GM12864 (cell line): ENCODE measurements around the gene CEP250.
"Not testable (repeated sequence)": the region's sequence is repeated elsewhere in the genome, so short reads cannot be mapped to it uniquely, and the experiment has no call there.

Source experiments
- DNase-seq: peaks from one replicate; pipeline ENCODE4 v3.0.0-alpha.2; 2011; ENCODE audit warnings: low read depth
- H3K4me3 ChIP-seq: 2 replicates; pipeline ENCODE4 v1.5.1; 2011; ENCODE audit warnings: mild to moderate bottlenecking, low read depth, low read length, control low read depth
- CTCF ChIP-seq: IDR thresholded peaks from 2 replicates; pipeline ENCODE4 v1.5.1; 2011; ENCODE audit warnings: low read depth, mild to moderate bottlenecking, moderate library complexity, low read length, control low read depth, inconsistent platforms; ENCODE audit errors: missing control alignments

CEP250 gene

GRCh38 chr20:35511814-35512420, 56.5 kb downstream of the CEP250 start:
- no peak for DNase-seq
- no peak overlapping the region for H3K4me3 ChIP-seq
- TF ChIP-seq CTCF, result peak; percentile 28

GRCh38 chr20:35514371-35514932, 59.1 kb downstream of the CEP250 start:
- no peak for DNase-seq
- TF ChIP-seq CTCF, result no peak
- no peak overlapping the region for H3K4me3 ChIP-seq

GRCh38 chr20:35515341-35515740, 59.9 kb downstream of the CEP250 start:
- no peak for TF ChIP-seq CTCF
- no peak overlapping the region for H3K4me3 ChIP-seq
- no peak for DNase-seq

- no peak for TF ChIP-seq CTCF
- H3K4me3 ChIP-seq, result no peak overlapping the region
- DNase-seq, result no peak
Observed at GRCh38 chr20:35515949-35516645, 60.7 kb downstream of the CEP250 start.

GRCh38 chr20:35517125-35517524, 61.7 kb downstream of the CEP250 start:
- H3K4me3 ChIP-seq, result no peak overlapping the region
- DNase-seq, result no peak
- no peak for TF ChIP-seq CTCF

GRCh38 chr20:35517767-35518166, 62.4 kb downstream of the CEP250 start:
- not testable (repeated sequence) for DNase-seq, H3K4me3 ChIP-seq

GRCh38 chr20:35518955-35519354, 63.6 kb downstream of the CEP250 start:
- no peak overlapping the region for H3K4me3 ChIP-seq
- no peak for TF ChIP-seq CTCF
- no peak for DNase-seq
